GM23338 (cell line): ENCODE measurements around the gene FAM227B. TPM values are rescaled to one million over a fixed set of nuclear protein-coding genes. Genes with fewer than 3 reads are reported as not detected.

Source experiments
- ATAC-seq: fragments of 200-7000 bp; cut with Tn5 transposase; 3 replicates; pipeline ENCODE4 v1.9.1; 2020
- DNase-seq: peaks from one replicate; pipeline ENCODE4 v3.0.0-alpha.2; 2015; ENCODE audit warnings: low spot score
- H2AFZ ChIP-seq: fragments of 200-600 bp; sonication (generic); 2 replicates; pipeline ENCODE4 v1.8.0; 2016; ENCODE audit warnings: antibody characterized with exemption, mild to moderate bottlenecking, moderate library complexity
- H3F3A ChIP-seq: fragments of 200-600 bp; sonication (generic); replicated peaks from 2 replicates; pipeline ENCODE4 v1.8.0; 2017; ENCODE audit warnings: antibody characterized with exemption, mixed run types, low read depth
- H3K27ac ChIP-seq: fragments of 200-600 bp; sonication (generic); 2 replicates; pipeline ENCODE4 v1.6.1; 2016; ENCODE audit warnings: low read depth
- H3K27me3 ChIP-seq: fragments of 200-600 bp; sonication (generic); 2 replicates; pipeline ENCODE4 v1.8.0; 2016; ENCODE audit warnings: mild to moderate bottlenecking, mixed run types, moderate library complexity; ENCODE audit not compliant: insufficient read depth
- H3K36me3 ChIP-seq: fragments of 200-600 bp; sonication (generic); 2 replicates; pipeline ENCODE4 v1.8.0; 2016; ENCODE audit warnings: mild to moderate bottlenecking; ENCODE audit not compliant: insufficient read depth
- H3K4me1 ChIP-seq: fragments of 200-600 bp; sonication (generic); 2 replicates; pipeline ENCODE4 v1.8.0; 2016; ENCODE audit warnings: mild to moderate bottlenecking, moderate library complexity; ENCODE audit not compliant: insufficient read depth
- H3K4me2 ChIP-seq: fragments of 200-600 bp; sonication (generic); 2 replicates; pipeline ENCODE4 v1.7.1; 2017; ENCODE audit warnings: mixed run types
- H3K4me3 ChIP-seq: fragments of 200-600 bp; sonication (generic); 2 replicates; pipeline ENCODE4 v1.6.1; 2016; ENCODE audit warnings: mixed run types
- H3K79me2 ChIP-seq: fragments of 200-600 bp; sonication (generic); replicated peaks from 2 replicates; pipeline ENCODE4 v1.8.0; 2017; ENCODE audit warnings: mild to moderate bottlenecking; ENCODE audit not compliant: insufficient read depth
- H3K9me2 ChIP-seq: fragments of 200-600 bp; sonication (generic); 2 replicates; pipeline ENCODE4 v1.8.0; 2017; ENCODE audit not compliant: insufficient read depth
- H4K20me1 ChIP-seq: fragments of 200-600 bp; sonication (generic); replicated peaks from 2 replicates; pipeline ENCODE4 v1.8.0; 2017; ENCODE audit warnings: mild to moderate bottlenecking; ENCODE audit not compliant: insufficient read depth
- H3K27ac Mint-ChIP-seq: 2 replicates; pipeline ENCODE4 v1.8.0; 2020; ENCODE audit warnings: inconsistent platforms, mild to moderate bottlenecking, moderate library complexity, mixed read lengths
- H3K27me3 Mint-ChIP-seq: 3 replicates; pipeline ENCODE4 v1.8.0; 2022; ENCODE audit warnings: low read depth, mild to moderate bottlenecking, moderate library complexity, mixed read lengths, inconsistent platforms; ENCODE audit not compliant: insufficient read depth, poor library complexity
- H3K36me3 Mint-ChIP-seq: 3 replicates; pipeline ENCODE4 v1.8.0; 2021; ENCODE audit warnings: low read depth, mild to moderate bottlenecking, inconsistent platforms, moderate library complexity, mixed read lengths
- H3K4me1 Mint-ChIP-seq: 3 replicates; pipeline ENCODE4 v1.8.0; 2020; ENCODE audit warnings: mild to moderate bottlenecking, inconsistent platforms, mixed read lengths
- H3K4me3 Mint-ChIP-seq: 3 replicates; pipeline ENCODE4 v1.8.0; 2021; ENCODE audit warnings: moderate library complexity, mild to moderate bottlenecking, inconsistent platforms, mixed read lengths
- H3K9me3 Mint-ChIP-seq: 3 replicates; pipeline ENCODE4 v1.8.0; 2020; ENCODE audit warnings: moderate library complexity, mild to moderate bottlenecking, inconsistent platforms, mixed read lengths
- CREB1 ChIP-seq: fragments of 250-450 bp; sonication (Bioruptor Pico); IDR thresholded peaks from 2 replicates; pipeline ENCODE4 v1.5.0; 2020; ENCODE audit warnings: low read depth, mild to moderate bottlenecking, moderate library complexity
- CTCF ChIP-seq, 2 experiments: fragments of 200-600 bp in 1 of 2; sonication (generic) in 1 of 2; conservative IDR thresholded peaks; 2 replicates each; pipeline versions ENCODE4 v1.5.1 to v1.6.1; 2016 to 2017; ENCODE audit warnings: antibody characterized with exemption in 2 of 2, low read depth in 2 of 2, mild to moderate bottlenecking in 2 of 2, moderate library complexity in 1 of 2
- ETS1 ChIP-seq: IDR thresholded peaks from 2 replicates; pipeline ENCODE4 v1.6.1; 2016; ENCODE audit warnings: antibody characterized with exemption
- EZH2 ChIP-seq: fragments of 200-600 bp; sonication (generic); IDR thresholded peaks from one replicate; pipeline ENCODE4 v1.8.0; 2017; ENCODE audit warnings: antibody characterized with exemption, mild to moderate bottlenecking, low read depth; ENCODE audit not compliant: unreplicated experiment
- EZH2phosphoT487 ChIP-seq: fragments of 200-600 bp; sonication (generic); IDR thresholded peaks from one replicate; pipeline ENCODE4 v1.8.1; 2018; ENCODE audit warnings: antibody characterized with exemption; ENCODE audit not compliant: unreplicated experiment
- JUNB ChIP-seq: IDR thresholded peaks from one replicate; pipeline ENCODE4 v1.6.1; 2016; ENCODE audit warnings: antibody characterized with exemption; ENCODE audit not compliant: unreplicated experiment
- NANOG ChIP-seq: IDR thresholded peaks from 2 replicates; pipeline ENCODE4 v1.6.1; 2016; ENCODE audit warnings: antibody characterized with exemption, borderline replicate concordance
- POLR2AphosphoS5 ChIP-seq: IDR thresholded peaks from 2 replicates; pipeline ENCODE4 v1.6.1; 2016; ENCODE audit warnings: antibody characterized with exemption, low read depth
- REST ChIP-seq: IDR thresholded peaks from one replicate; pipeline ENCODE4 v1.6.1; 2018; ENCODE audit warnings: antibody characterized with exemption; ENCODE audit not compliant: unreplicated experiment
- STAT1 ChIP-seq: IDR thresholded peaks from one replicate; pipeline ENCODE4 v1.6.1; 2016; ENCODE audit warnings: antibody characterized with exemption; ENCODE audit not compliant: unreplicated experiment
- ZNF114 ChIP-seq: fragments of 250-450 bp; sonication (Bioruptor Pico); IDR thresholded peaks from 2 replicates; pipeline ENCODE4 v1.5.0; 2020; ENCODE audit warnings: mild to moderate bottlenecking, moderate library complexity
- ZNF331 ChIP-seq: fragments of 250-450 bp; sonication (Bioruptor Pico); IDR thresholded peaks from 2 replicates; pipeline ENCODE4 v1.5.0; 2020; ENCODE audit warnings: low read depth, mild to moderate bottlenecking, moderate library complexity
- ZNF462 ChIP-seq: fragments of 250-450 bp; sonication (Bioruptor Pico); IDR thresholded peaks from 2 replicates; pipeline ENCODE4 v1.5.0; 2020; ENCODE audit warnings: mild to moderate bottlenecking, moderate library complexity
- polyA plus RNA-seq: library from polyadenylated mRNA; unstranded; fragments of >200 nt; fragmentation: Nextera tagmentation; extraction: Ambion mirVana; gene quantifications from 2 replicates; pipeline ENCODE4 v1.2.1, GENCODE V29; 2016
- total RNA-seq: library from RNA; depleted of rRNA; stranded (reverse); fragments of >200 nt; shearing (Covaris generic); gene quantifications from 2 replicates; pipeline ENCODE4 v1.2.3, GENCODE V29; 2014

Gene FAM227B
- total and polyA plus RNA-seq, 2 experiments from 2014 or later = 2.6 to 10.2 TPM

- no peaks in the 10 kb centered on the region for H3K4me1 ChIP-seq
- no peaks in the 10 kb centered on the region for H3K36me3 ChIP-seq
- no peaks in the 10 kb centered on the region for H3K27me3 ChIP-seq
- H2AFZ ChIP-seq = no peak overlapping the region
- no peak overlapping the region for H3K4me3 ChIP-seq
- no peak overlapping the region for H3K27ac Mint-ChIP-seq
- ATAC-seq = no peak
- H3K9me3 Mint-ChIP-seq = no peaks in the 10 kb centered on the region
- no peak overlapping the region for H3K4me3 Mint-ChIP-seq
- no peak for DNase-seq
- H4K20me1 ChIP-seq = no peaks in the 10 kb centered on the region
- peaks cover 14% of the 10 kb centered on the region; the same call in 1 of the 2 replicates for H3K9me2 ChIP-seq
- no peak overlapping the region for H3K27ac ChIP-seq
- no peaks in the 10 kb centered on the region for H3K27me3 Mint-ChIP-seq
- H3K4me1 Mint-ChIP-seq = no peaks in the 10 kb centered on the region
- no peak overlapping the region for H3K4me2 ChIP-seq
- H3K79me2 ChIP-seq = no peaks in the 10 kb centered on the region
- H3K36me3 Mint-ChIP-seq = no peaks in the 10 kb centered on the region; the same call in 2 of the 3 replicates
- H3F3A ChIP-seq = no peaks in the 10 kb centered on the region
- TF ChIP-seq CTCF (conservative IDR thresholded peaks at IDR 0.05; ENCODE audit: low read depth in 2 of 2) (no peak), ZNF462 (no peak), NANOG (no peak), REST (no peak), ETS1 (no peak), STAT1 (no peak), ZNF331 (no peak), EZH2 (no peak), ZNF114 (no peak), JUNB (no peak), EZH2phosphoT487 (no peak), POLR2AphosphoS5 (no peak), CREB1 (CRISPR knock-in tag) (no peak)
Measured at GRCh38 chr15:49306551-49306950, 314.1 kb downstream of the FAM227B start.
